Natural killer cell treated with Interleukin-12 subunit alpha and Interleukin-12 subunit beta and Interleukin-15 and Interleukin-18, amount 100 ng/mL, for 72 hours (primary cell): ENCODE data around the gene SLC5A10. TPM values are rescaled to one million over a fixed set of nuclear protein-coding genes. Genes with fewer than 3 reads are reported as not detected.

Source experiments
- ATAC-seq, 2 donors: fragments of 150-1000 bp; cut with Tn5 transposase in 1 of 2; sonication (Bioruptor Pico), chemical (Tn5 transposase) in 1 of 2; 2 replicates each; pipeline ENCODE4 v1.10.0; 2021
- DNase-seq: peaks from one replicate; pipeline ENCODE4 v3.0.0; 2022; ENCODE audit warnings: low spot score
- H3K27ac Mint-ChIP-seq, 2 donors: 1 replicate in 1 of 2; 2 replicates in 1 of 2; pipeline ENCODE4 v1.8.0; 2022; ENCODE audit warnings: mixed read lengths in 2 of 2, mild to moderate bottlenecking in 1 of 2, moderate library complexity in 1 of 2
- H3K27me3 Mint-ChIP-seq, 2 donors: 1 replicate in 1 of 2; 2 replicates in 1 of 2; pipeline ENCODE4 v1.8.0; 2022; ENCODE audit warnings: mixed read lengths in 2 of 2
- H3K36me3 Mint-ChIP-seq: one replicate; pipeline ENCODE4 v1.8.0; 2022; ENCODE audit warnings: mixed read lengths
- H3K4me1 Mint-ChIP-seq, 2 donors: 1 replicate in 1 of 2; 2 replicates in 1 of 2; pipeline ENCODE4 v1.8.0; 2022; ENCODE audit warnings: low read depth in 2 of 2, mixed read lengths in 2 of 2, mild to moderate bottlenecking in 1 of 2
- H3K4me3 Mint-ChIP-seq: one replicate; pipeline ENCODE4 v1.8.0; 2022; ENCODE audit warnings: mixed read lengths
- H3K9me3 Mint-ChIP-seq: 2 replicates; pipeline ENCODE4 v1.8.0; 2022; ENCODE audit warnings: mixed read lengths
- total RNA-seq, 2 donors: library from RNA; stranded (reverse); gene quantifications; one replicate each; pipeline ENCODE4 v1.2.3, GENCODE V29; 2022

The SLC5A10 gene
- total RNA-seq, 2 donors from 2014 or later, result not detected

GRCh38 chr17:18976201-18976600, 24.2 kb downstream of the SLC5A10 start:
- no peak overlapping the region for H3K4me3 Mint-ChIP-seq
- no peak for ATAC-seq
- no peaks in the 10 kb centered on the region for H3K4me1 Mint-ChIP-seq
- no peaks in the 10 kb centered on the region for H3K9me3 Mint-ChIP-seq
- H3K36me3 Mint-ChIP-seq, result no peaks in the 10 kb centered on the region
- no peaks in the 10 kb centered on the region for H3K27me3 Mint-ChIP-seq
- DNase-seq, result no peak
- H3K27ac Mint-ChIP-seq, result no peak overlapping the region

GRCh38 chr17:18977021-18977420, 25.1 kb downstream of the SLC5A10 start:
- Mint-ChIP-seq H3K4me1 (no peaks in the 10 kb centered on the region), H3K27me3 (no peaks in the 10 kb centered on the region), H3K36me3 (no peaks in the 10 kb centered on the region), H3K9me3 (no peaks in the 10 kb centered on the region), H3K4me3 (no peak overlapping the region), H3K27ac (no peak overlapping the region)
- DNase-seq (no peak), ATAC-seq (no peak)

DNA sequence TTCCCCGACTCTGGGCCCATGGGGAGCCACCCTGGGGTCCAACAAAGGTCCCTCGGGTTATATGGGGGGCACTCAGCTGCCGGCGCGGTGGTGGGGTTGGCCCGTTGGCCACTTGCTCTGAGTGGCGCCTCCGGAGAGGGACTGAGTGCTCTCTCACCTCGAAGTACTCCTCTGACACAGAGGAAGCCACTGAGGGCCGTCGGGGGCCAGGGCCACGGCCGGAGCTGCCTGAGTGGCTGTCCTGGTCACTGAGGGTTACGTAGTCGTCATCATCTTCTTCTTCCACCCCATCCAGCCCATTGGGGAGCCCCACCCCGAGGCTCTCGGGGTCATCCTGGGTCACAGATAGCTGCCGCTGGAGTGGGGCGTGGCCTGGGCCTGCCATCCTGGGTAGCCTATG, 25.7 kb downstream of the SLC5A10 start:
- no peak for ATAC-seq
- H3K27ac Mint-ChIP-seq, result no peak overlapping the region
- DNase-seq, result no peak
- H3K9me3 Mint-ChIP-seq, result no peaks in the 10 kb centered on the region
- no peaks in the 10 kb centered on the region for H3K36me3 Mint-ChIP-seq
- no peak overlapping the region for H3K4me3 Mint-ChIP-seq
- no peaks in the 10 kb centered on the region for H3K27me3 Mint-ChIP-seq
- H3K4me1 Mint-ChIP-seq, result no peaks in the 10 kb centered on the region

GRCh38 chr17:18978050-18978449, 26.1 kb downstream of the SLC5A10 start:
- ATAC-seq (no peak), DNase-seq (no peak)
- no peaks in the 10 kb centered on the region for H3K4me1 Mint-ChIP-seq
- H3K27me3 Mint-ChIP-seq, result no peaks in the 10 kb centered on the region
- no peak overlapping the region for H3K4me3 Mint-ChIP-seq
- H3K27ac Mint-ChIP-seq, result no peak overlapping the region
- no peaks in the 10 kb centered on the region for H3K36me3 Mint-ChIP-seq
- no peaks in the 10 kb centered on the region for H3K9me3 Mint-ChIP-seq

DNA sequence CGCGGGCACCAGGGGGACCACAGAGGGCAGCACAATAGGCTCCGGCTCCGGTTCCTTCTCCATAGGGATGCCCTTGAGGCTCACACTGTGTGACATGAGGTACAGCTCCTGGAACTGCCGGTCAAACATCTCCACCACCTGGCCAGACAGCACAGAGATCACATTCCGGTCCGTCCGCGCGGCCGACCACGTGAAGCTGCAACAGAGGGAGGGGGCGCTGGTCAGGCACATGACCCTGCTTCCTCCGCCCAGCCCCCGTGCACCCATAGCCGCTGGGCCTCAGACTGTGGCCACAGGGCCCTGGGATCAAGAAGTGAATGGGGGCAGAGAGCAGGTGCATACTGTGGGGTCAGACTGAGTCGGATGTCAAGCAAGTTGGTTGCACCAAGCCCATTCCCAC, 26.7 kb downstream of the SLC5A10 start:
- no peaks in the 10 kb centered on the region for H3K36me3 Mint-ChIP-seq
- H3K27me3 Mint-ChIP-seq, result no peaks in the 10 kb centered on the region
- no peak overlapping the region for H3K4me3 Mint-ChIP-seq
- DNase-seq, result no peak
- no peaks in the 10 kb centered on the region for H3K9me3 Mint-ChIP-seq
- no peaks in the 10 kb centered on the region for H3K4me1 Mint-ChIP-seq
- ATAC-seq, result no peak
- no peak overlapping the region for H3K27ac Mint-ChIP-seq

- DNase-seq, result no peak
Measured at GRCh38 chr17:18980682-18981334, 28.8 kb downstream of the SLC5A10 start.

GRCh38 chr17:18981335-18981641, 29.3 kb downstream of the SLC5A10 start:
- DNase-seq (no peak), ATAC-seq (no peak)
- H3K36me3 Mint-ChIP-seq, result no peaks in the 10 kb centered on the region
- H3K4me1 Mint-ChIP-seq, result no peaks in the 10 kb centered on the region
- no peaks in the 10 kb centered on the region for H3K9me3 Mint-ChIP-seq
- H3K27ac Mint-ChIP-seq, result no peak overlapping the region
- H3K27me3 Mint-ChIP-seq, result no peaks in the 10 kb centered on the region
- no peak overlapping the region for H3K4me3 Mint-ChIP-seq

More at GRCh38 chr17:18980682-18981334, 28.8 kb downstream of the SLC5A10 start:
- Mint-ChIP-seq H3K27ac (no peak overlapping the region), H3K36me3 (no peaks in the 10 kb centered on the region), H3K4me3 (no peak overlapping the region), H3K27me3 (no peaks in the 10 kb centered on the region), H3K9me3 (no peaks in the 10 kb centered on the region), H3K4me1 (no peaks in the 10 kb centered on the region)
- no peak for ATAC-seq

DNA sequence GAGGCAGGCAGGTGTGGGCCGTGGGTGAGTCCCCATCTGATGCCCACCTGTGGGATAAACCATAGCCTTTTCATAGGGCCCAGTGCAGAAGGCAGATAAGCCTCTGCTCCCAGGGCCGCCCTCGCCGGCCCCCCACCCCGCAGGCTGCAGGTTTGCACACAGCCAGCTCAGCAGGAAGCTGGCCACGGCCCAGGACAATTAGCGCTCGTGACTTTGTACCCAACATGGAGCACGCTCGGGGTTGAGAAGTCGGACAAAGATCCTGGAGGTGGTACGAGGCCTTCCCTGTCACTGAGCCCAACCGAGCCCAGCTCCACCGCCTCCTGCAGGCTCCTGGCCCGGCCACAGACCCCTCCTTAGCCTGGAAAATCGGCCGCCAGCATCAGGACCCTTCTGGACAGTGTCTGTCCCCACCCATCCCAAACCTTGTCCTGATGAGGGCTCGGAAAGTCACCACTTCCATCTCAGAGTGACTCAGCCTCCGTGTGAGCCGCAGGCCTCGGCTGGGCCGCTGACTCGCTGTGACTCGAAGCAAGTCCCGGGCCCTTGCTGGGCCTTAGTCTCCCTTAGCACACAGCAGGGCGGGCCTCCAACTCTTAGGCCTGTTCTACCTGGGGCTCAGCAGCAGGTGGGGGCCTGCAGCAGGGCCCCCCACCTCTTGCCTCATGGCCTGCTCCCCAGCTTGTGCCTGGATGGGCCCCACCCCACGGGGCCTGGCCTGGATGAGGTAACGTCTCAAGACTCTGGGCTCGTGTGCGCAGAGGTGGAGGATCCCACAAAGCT, 29.9 kb downstream of the SLC5A10 start:
- no peak overlapping the region for H3K27ac Mint-ChIP-seq
- H3K36me3 Mint-ChIP-seq, result no peaks in the 10 kb centered on the region
- ATAC-seq (no peak), DNase-seq (no peak)
- no peak overlapping the region for H3K4me3 Mint-ChIP-seq
- H3K4me1 Mint-ChIP-seq, result no peaks in the 10 kb centered on the region
- no peaks in the 10 kb centered on the region for H3K27me3 Mint-ChIP-seq
- no peaks in the 10 kb centered on the region for H3K9me3 Mint-ChIP-seq

DNA sequence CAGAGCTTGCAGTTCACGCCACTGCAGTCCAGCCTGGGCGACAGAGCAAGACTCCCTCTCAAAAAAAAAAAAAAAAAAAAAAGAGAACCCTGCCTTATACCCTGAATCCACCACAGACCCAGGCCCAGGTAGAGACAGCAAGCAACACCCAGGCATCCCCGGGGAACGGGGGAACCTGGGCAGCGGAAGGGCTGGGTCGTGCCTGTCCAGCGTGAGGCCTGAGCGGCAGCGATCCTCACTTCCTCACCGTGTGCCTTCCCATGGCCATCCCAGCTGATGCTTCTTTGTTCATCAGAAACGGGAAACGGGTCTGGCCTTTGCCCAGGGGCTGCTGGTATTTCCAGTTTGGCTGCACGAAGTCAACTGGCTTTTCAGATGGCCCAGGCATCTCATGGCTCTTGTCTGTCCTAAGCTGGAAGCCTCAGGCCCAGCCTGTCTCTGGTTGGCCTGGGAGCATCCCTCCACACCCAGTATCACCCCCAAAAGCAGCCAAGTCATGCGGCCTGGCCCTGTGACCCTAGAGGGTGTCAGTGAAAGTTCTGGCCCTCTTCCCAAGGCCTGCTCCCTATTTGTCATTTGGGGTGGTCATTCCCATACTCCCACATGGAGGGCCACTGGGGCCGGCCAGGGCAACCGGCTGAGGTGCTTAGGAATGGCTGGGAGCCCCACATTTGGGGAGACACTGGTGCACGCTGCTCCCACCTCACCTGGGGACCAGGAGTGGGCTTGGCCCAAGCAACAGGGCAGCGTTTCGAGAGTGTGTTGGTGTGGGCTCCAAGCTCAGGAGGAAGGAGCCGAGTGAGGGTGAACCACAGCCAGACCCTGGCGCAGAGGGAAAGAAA, 32.5 kb downstream of the SLC5A10 start:
- no peaks in the 10 kb centered on the region for H3K4me1 Mint-ChIP-seq
- H3K36me3 Mint-ChIP-seq, result no peaks in the 10 kb centered on the region
- DNase-seq, result no peak
- no peaks in the 10 kb centered on the region for H3K9me3 Mint-ChIP-seq
- H3K27me3 Mint-ChIP-seq, result no peaks in the 10 kb centered on the region
- no peak overlapping the region for H3K4me3 Mint-ChIP-seq
- ATAC-seq, result no peak
- H3K27ac Mint-ChIP-seq, result no peak overlapping the region

GRCh38 chr17:18985475-18985874, 33.5 kb downstream of the SLC5A10 start:
- Mint-ChIP-seq H3K9me3 (no peaks in the 10 kb centered on the region), H3K27ac (no peak overlapping the region), H3K27me3 (no peaks in the 10 kb centered on the region), H3K4me3 (no peak overlapping the region), H3K4me1 (no peaks in the 10 kb centered on the region), H3K36me3 (no peaks in the 10 kb centered on the region)
- no peak for ATAC-seq
- no peak for DNase-seq

- Mint-ChIP-seq H3K9me3 (no peaks in the 10 kb centered on the region), H3K36me3 (no peaks in the 10 kb centered on the region), H3K4me3 (no peak overlapping the region), H3K4me1 (no peaks in the 10 kb centered on the region), H3K27ac (no peak overlapping the region), H3K27me3 (no peaks in the 10 kb centered on the region)
- DNase-seq, result no peak
- ATAC-seq, result no peak
Measured at GRCh38 chr17:18986541-18987229, 34.7 kb downstream of the SLC5A10 start.

DNA sequence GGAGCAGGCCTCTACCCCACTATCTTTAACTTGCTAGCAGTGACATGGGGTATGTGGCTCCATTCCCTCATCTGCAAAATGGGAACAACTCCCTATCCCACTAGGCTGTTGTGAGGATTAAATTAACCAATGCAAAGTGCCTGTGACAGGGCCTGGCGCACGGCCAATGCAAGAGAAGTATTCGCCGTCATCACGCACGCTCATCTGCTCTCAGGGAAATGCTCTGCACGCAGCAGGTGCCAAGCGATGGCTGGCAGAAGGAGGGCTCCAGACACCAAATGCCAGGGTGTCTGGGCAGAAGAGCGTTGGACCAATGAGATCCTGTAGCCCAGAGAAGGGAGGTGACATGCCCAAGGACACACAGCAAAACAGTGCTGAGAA, 35.3 kb downstream of the SLC5A10 start:
- Mint-ChIP-seq H3K9me3 (no peaks in the 10 kb centered on the region), H3K27me3 (no peaks in the 10 kb centered on the region), H3K36me3 (no peaks in the 10 kb centered on the region), H3K4me3 (no peak overlapping the region), H3K4me1 (peaks cover 0 to under 1% of the 10 kb centered on the region in 2 donors), H3K27ac (no peak overlapping the region)
- ATAC-seq, result no peak
- DNase-seq, result no peak

- no peaks in the 10 kb centered on the region for H3K36me3 Mint-ChIP-seq
- ATAC-seq (no peak), DNase-seq (no peak)
- no peak overlapping the region for H3K27ac Mint-ChIP-seq
- H3K9me3 Mint-ChIP-seq, result no peaks in the 10 kb centered on the region
- H3K4me3 Mint-ChIP-seq, result no peak overlapping the region
- peaks cover 6 to 8% of the 10 kb centered on the region in 2 donors for H3K4me1 Mint-ChIP-seq
- no peaks in the 10 kb centered on the region for H3K27me3 Mint-ChIP-seq
Measured at GRCh38 chr17:18987862-18988545, 36.0 kb downstream of the SLC5A10 start.
